Liver (tissue), 3 donors: ENCODE data around the gene ANAPC7.

Experiments
- JUND ChIP-seq, 2 donors: IDR thresholded peaks; 2 replicates each; pipeline ENCODE4 v1.6.1; 2016; ENCODE audit warnings: antibody characterized with exemption in 2 of 2
- SP1 ChIP-seq: IDR thresholded peaks from 2 replicates; pipeline ENCODE4 v1.6.1; 2018; ENCODE audit warnings: antibody characterized with exemption, mild to moderate bottlenecking
- ZBTB33 ChIP-seq: IDR thresholded peaks from 2 replicates; pipeline ENCODE4 v1.6.1; 2016; ENCODE audit warnings: antibody characterized with exemption
- TF ChIP-seq, protein P1 (sequence below): fragments of 150-350 bp; IDR thresholded peaks from 2 replicates; pipeline ENCODE4 v1.5.1; 2017; ENCODE audit warnings: improper control_type of control experiment, low read depth, low read length; ENCODE audit not compliant: missing input control
- donor health status: healthy.
- donor health status: healthy.

GRCh38 chr12:110345963-110346362 lies 57.5 kb downstream of the ANAPC7 start:
- TF ChIP-seq, protein P1, sequence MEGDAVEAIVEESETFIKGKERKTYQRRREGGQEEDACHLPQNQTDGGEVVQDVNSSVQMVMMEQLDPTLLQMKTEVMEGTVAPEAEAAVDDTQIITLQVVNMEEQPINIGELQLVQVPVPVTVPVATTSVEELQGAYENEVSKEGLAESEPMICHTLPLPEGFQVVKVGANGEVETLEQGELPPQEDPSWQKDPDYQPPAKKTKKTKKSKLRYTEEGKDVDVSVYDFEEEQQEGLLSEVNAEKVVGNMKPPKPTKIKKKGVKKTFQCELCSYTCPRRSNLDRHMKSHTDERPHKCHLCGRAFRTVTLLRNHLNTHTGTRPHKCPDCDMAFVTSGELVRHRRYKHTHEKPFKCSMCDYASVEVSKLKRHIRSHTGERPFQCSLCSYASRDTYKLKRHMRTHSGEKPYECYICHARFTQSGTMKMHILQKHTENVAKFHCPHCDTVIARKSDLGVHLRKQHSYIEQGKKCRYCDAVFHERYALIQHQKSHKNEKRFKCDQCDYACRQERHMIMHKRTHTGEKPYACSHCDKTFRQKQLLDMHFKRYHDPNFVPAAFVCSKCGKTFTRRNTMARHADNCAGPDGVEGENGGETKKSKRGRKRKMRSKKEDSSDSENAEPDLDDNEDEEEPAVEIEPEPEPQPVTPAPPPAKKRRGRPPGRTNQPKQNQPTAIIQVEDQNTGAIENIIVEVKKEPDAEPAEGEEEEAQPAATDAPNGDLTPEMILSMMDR, result no peak
- TF ChIP-seq JUND (IDR thresholded peaks at IDR 0.05), result no peak
- no peak for TF ChIP-seq SP1
- no peak for TF ChIP-seq ZBTB33
